ENCODE measurements around the gene LMO1.

The LMO1 gene

DNA sequence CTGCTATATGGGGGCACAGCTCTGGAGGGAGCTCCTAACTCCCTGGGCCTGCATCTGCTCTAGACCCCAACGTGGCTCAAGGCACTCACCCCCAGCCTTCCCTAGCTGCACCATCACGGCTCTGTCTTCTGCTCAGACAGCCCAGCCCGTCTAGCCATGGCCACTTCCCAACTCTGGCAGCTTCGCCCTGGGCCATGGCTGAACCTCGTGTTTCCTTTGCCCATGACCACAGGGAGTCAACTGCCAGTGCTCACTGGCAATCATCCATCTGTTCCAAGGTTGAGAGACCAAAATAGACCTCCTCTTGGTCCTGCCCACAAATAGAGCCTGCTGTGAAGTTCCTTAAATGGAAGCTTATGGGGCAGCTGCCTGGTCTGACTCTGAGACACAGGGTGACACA lies 5.4 kb downstream of the LMO1 start:
- Histone ChIP-seq H3K4me3 (ENCODE audit: insufficient read depth, low read depth, low read length, poor library complexity, severe bottlenecking) (no peak overlapping the region), H3K27me3 (replicated peaks; ENCODE audit: control insufficient read depth, insufficient read depth, low read length, poor library complexity, severe bottlenecking) (no peaks in the 10 kb centered on the region), H3K4me1 (ENCODE audit: control insufficient read depth, insufficient read depth, low read length, poor library complexity, severe bottlenecking) (peaks cover 3% of the 10 kb centered on the region), H3K27ac (ENCODE audit: insufficient read depth, low read length, poor library complexity, severe bottlenecking) (no peak overlapping the region), H3K9me3 (ENCODE audit: control insufficient read depth, low read length) (no peaks in the 10 kb centered on the region), H3K36me3 (ENCODE audit: control insufficient read depth, insufficient read depth, low read length) (no peaks in the 10 kb centered on the region)
- no peak for DNase-seq

DNA sequence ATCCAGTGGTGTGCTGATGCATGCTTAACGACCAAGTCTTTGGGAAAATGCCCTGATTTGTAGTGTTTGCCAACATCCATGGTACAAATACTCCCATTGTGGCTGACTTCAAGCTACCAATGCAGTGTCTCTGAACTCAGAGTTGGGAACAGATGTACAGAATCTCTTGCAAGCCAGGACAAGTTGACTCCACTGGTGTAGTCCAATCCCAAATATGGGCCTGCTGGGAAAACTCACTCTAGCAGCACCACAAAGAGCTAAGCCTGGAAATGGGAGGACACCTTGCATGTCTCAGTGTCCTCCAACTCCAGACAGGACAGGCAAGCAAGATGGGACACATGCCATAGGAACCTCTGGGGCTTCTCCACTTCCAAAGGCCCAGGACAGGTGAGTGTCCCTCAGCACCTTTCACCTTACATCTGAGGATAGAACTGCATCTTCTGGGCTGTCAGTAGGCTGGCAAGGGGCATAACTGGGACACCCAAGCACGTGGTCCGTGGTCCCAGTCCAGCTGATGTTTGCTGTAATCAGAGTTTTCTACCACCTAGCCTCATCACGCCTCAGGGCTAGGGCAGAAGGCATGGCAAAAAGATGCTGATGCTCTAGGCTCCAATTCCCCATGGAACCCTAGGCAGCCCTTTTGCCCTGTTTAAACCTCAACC lies 6.5 kb downstream of the LMO1 start:
- no peaks in the 10 kb centered on the region for H3K27me3 ChIP-seq (replicated peaks; ENCODE audit: control insufficient read depth, insufficient read depth, low read length, poor library complexity, severe bottlenecking)
- H3K9me3 ChIP-seq (ENCODE audit: control insufficient read depth, low read length): no peaks in the 10 kb centered on the region
- H3K4me1 ChIP-seq (ENCODE audit: control insufficient read depth, insufficient read depth, low read length, poor library complexity, severe bottlenecking): no peaks in the 10 kb centered on the region
- H3K4me3 ChIP-seq (ENCODE audit: insufficient read depth, low read depth, low read length, poor library complexity, severe bottlenecking): no peak overlapping the region
- H3K36me3 ChIP-seq (ENCODE audit: control insufficient read depth, insufficient read depth, low read length): no peaks in the 10 kb centered on the region
- no peak overlapping the region for H3K27ac ChIP-seq (ENCODE audit: insufficient read depth, low read length, poor library complexity, severe bottlenecking)
- DNase-seq: no peak

DNA sequence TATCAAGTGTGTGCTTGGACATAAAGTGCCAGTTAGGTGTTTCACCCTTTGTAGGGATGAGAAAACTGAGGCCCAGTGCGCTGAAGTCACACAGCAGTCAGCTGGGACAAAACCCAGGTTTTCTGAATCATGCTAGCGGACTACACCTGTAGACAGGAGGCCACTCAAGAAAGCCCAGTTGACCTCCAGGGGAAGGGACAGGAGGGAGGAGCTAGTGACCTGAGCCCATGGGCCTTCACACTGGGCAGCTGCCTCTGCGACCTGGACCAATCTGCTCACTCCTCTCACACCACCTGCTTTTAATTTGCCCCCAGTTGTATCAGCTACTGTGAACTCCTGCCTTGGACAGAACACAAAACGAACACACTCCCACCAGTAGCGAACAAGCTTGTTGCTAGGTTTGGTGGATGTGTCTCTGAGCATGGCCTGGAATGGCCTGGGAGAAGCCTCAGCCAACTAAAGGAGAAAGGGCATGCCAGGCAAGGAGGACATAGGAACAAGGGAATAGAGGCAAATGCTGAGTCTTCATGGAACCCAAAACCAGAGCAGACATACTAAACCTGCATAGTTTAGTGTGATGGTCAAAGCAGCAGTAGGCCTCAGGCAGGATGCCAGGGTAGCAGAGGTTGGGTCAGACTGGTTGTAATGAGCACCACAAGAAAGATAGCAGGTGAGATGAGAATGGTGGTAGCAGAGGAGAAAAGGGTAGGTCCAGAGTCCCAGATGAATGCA lies 7.2 kb downstream of the LMO1 start:
- no peak overlapping the region for H3K27ac ChIP-seq (ENCODE audit: insufficient read depth, low read length, poor library complexity, severe bottlenecking)
- no peaks in the 10 kb centered on the region for H3K36me3 ChIP-seq (ENCODE audit: control insufficient read depth, insufficient read depth, low read length)
- DNase-seq: no peak
- H3K9me3 ChIP-seq (ENCODE audit: control insufficient read depth, low read length): no peaks in the 10 kb centered on the region
- no peaks in the 10 kb centered on the region for H3K4me1 ChIP-seq (ENCODE audit: control insufficient read depth, insufficient read depth, low read length, poor library complexity, severe bottlenecking)
- no peak overlapping the region for H3K4me3 ChIP-seq (ENCODE audit: insufficient read depth, low read depth, low read length, poor library complexity, severe bottlenecking)
- no peaks in the 10 kb centered on the region for H3K27me3 ChIP-seq (replicated peaks; ENCODE audit: control insufficient read depth, insufficient read depth, low read length, poor library complexity, severe bottlenecking)

DNA sequence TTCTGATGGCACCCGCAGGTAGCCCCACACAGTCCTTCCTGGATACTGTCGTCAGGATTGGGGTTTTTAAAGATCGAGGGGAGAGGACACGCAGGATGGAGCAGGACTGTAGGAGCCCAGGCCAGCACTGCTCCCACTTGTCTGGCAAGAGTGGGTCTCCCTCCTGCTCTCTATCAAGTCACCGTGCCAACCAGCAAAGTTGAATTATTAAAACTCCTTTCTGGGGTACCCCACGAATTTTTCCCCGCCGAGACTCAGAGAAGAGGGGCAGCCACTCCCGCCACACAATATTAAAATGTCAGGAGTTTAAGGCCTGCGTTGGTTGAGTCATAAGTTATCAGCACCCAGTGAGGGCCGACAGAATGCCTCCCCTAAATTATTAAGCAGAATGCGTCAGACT lies 10.1 kb downstream of the LMO1 start:
- DNase-seq: no peak
- Histone ChIP-seq H3K36me3 (ENCODE audit: control insufficient read depth, insufficient read depth, low read length) (no peaks in the 10 kb centered on the region), H3K27ac (ENCODE audit: insufficient read depth, low read length, poor library complexity, severe bottlenecking) (no peak overlapping the region), H3K27me3 (replicated peaks; ENCODE audit: control insufficient read depth, insufficient read depth, low read length, poor library complexity, severe bottlenecking) (no peaks in the 10 kb centered on the region), H3K4me1 (ENCODE audit: control insufficient read depth, insufficient read depth, low read length, poor library complexity, severe bottlenecking) (no peaks in the 10 kb centered on the region), H3K9me3 (ENCODE audit: control insufficient read depth, low read length) (no peaks in the 10 kb centered on the region), H3K4me3 (ENCODE audit: insufficient read depth, low read depth, low read length, poor library complexity, severe bottlenecking) (no peak overlapping the region)

DNA sequence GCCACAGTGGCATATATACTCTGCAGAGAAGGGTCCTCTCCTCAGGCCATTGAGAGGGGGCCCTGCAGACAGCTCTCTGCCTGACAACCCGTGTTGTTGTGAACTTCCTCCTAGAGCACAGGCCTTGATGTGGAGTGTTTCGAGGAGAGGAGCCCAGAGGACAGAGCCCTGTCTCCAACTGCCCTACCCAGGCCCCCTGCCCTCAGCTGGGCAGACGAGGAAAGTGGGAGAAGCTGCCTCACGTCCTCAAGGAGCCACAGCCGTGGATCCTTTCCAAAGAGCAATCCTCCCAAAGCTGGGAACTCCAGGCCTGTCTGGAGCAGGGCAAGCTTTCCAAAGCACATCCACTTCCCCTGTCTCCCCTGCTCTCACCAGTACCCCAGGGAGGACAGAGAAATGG lies 10.7 kb downstream of the LMO1 start:
- Histone ChIP-seq H3K27me3 (replicated peaks; ENCODE audit: control insufficient read depth, insufficient read depth, low read length, poor library complexity, severe bottlenecking) (no peaks in the 10 kb centered on the region), H3K27ac (ENCODE audit: insufficient read depth, low read length, poor library complexity, severe bottlenecking) (no peak overlapping the region), H3K36me3 (ENCODE audit: control insufficient read depth, insufficient read depth, low read length) (no peaks in the 10 kb centered on the region), H3K4me3 (ENCODE audit: insufficient read depth, low read depth, low read length, poor library complexity, severe bottlenecking) (no peak overlapping the region), H3K4me1 (ENCODE audit: control insufficient read depth, insufficient read depth, low read length, poor library complexity, severe bottlenecking) (no peaks in the 10 kb centered on the region), H3K9me3 (ENCODE audit: control insufficient read depth, low read length) (no peaks in the 10 kb centered on the region)
- DNase-seq: no peak

DNA sequence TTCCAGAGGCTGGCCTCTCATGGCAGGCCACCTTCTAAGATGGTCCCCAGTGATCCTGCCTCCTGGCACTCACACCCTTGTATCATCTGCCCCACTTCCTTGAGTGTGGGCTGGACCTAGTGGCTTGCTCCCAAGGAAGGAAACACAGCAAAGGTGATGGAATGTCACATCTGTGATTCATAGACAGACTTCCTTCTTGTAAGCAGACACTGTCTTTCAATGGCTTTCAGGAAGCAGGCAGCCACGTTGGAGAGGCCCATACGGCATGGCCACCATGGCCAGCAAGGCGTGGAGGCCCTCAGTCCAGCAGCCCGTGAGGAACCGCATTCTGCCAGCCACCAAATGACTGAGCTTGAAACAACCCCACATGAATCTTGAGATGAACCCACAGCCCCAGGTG lies 11.3 kb downstream of the LMO1 start:
- H3K9me3 ChIP-seq (ENCODE audit: control insufficient read depth, low read length): no peaks in the 10 kb centered on the region
- no peaks in the 10 kb centered on the region for H3K4me1 ChIP-seq (ENCODE audit: control insufficient read depth, insufficient read depth, low read length, poor library complexity, severe bottlenecking)
- H3K27ac ChIP-seq (ENCODE audit: insufficient read depth, low read length, poor library complexity, severe bottlenecking): no peak overlapping the region
- H3K27me3 ChIP-seq (replicated peaks; ENCODE audit: control insufficient read depth, insufficient read depth, low read length, poor library complexity, severe bottlenecking): no peaks in the 10 kb centered on the region
- no peaks in the 10 kb centered on the region for H3K36me3 ChIP-seq (ENCODE audit: control insufficient read depth, insufficient read depth, low read length)
- no peak for DNase-seq
- H3K4me3 ChIP-seq (ENCODE audit: insufficient read depth, low read depth, low read length, poor library complexity, severe bottlenecking): no peak overlapping the region

DNA sequence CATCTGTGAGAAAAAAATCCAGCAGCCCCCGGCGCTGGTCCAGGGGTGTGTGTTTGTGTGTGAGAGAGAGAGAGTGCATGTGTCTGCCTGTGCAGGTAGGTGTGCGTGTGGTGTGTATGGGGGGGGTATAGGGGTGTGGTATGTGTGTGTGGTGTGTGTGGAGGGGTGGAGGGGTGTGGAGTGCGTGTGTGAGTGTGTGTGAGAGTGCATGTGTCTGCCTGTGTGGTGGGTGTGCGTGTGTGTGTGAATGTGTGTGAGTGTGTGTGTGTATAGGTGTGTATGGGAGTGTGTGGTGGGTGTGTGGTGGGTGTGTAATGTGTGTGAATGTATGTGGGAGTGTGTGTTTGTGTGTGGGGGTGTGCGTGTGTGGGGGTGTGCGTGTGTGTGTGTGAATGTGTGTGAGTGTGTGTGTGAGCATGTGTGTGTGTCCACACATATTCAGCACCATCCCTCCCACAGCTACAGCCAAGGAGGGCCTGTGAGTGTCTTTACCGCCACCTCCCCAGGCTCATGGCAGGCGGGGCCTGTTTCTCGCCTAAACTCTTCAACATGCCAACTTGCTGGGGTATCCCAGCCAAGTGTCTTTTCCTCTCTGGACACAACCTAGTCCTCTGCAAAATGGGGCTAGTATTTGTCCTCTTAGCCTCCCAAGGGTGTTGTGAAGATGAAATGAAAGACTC lies 11.9 kb downstream of the LMO1 start:
- Histone ChIP-seq H3K4me3 (ENCODE audit: insufficient read depth, low read depth, low read length, poor library complexity, severe bottlenecking) (no peak overlapping the region), H3K27ac (ENCODE audit: insufficient read depth, low read length, poor library complexity, severe bottlenecking) (no peak overlapping the region), H3K27me3 (replicated peaks; ENCODE audit: control insufficient read depth, insufficient read depth, low read length, poor library complexity, severe bottlenecking) (no peaks in the 10 kb centered on the region), H3K9me3 (ENCODE audit: control insufficient read depth, low read length) (no peaks in the 10 kb centered on the region), H3K36me3 (ENCODE audit: control insufficient read depth, insufficient read depth, low read length) (no peaks in the 10 kb centered on the region), H3K4me1 (ENCODE audit: control insufficient read depth, insufficient read depth, low read length, poor library complexity, severe bottlenecking) (no peaks in the 10 kb centered on the region)
- no peak for DNase-seq

DNA sequence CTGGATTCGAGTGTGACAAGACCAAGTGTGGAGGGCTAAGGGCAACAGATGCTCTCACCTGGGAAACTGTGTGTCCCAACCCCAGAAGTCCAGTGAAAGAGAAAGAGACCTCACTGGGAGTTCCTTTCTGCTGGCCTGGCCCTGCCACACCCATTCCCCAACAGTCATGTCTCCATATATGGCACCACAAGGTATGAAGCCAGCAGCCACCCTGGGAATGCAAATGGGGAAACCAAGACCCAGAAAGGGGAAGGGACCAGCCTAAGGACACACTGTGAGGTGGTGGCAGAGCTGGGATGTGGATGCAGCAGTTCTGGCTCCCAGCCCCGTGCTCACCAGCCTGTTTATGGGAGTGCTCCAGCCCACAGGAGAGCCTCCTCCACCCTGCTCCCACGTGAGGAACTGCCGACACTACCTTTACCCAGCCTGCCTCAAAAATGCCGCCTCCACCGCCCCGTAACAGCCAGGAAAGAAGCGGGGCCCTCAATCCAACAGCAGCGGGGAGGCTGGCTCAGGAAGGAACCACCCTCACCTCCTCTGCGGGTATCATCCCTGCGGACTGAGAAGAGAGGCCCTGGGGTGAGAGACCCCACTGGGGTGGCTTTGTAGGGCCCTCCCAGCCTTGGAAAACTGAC lies 12.6 kb downstream of the LMO1 start:
- no peak for DNase-seq
- no peaks in the 10 kb centered on the region for H3K4me1 ChIP-seq (ENCODE audit: control insufficient read depth, insufficient read depth, low read length, poor library complexity, severe bottlenecking)
- H3K36me3 ChIP-seq (ENCODE audit: control insufficient read depth, insufficient read depth, low read length): no peaks in the 10 kb centered on the region
- H3K4me3 ChIP-seq (ENCODE audit: insufficient read depth, low read depth, low read length, poor library complexity, severe bottlenecking): no peak overlapping the region
- H3K27me3 ChIP-seq (replicated peaks; ENCODE audit: control insufficient read depth, insufficient read depth, low read length, poor library complexity, severe bottlenecking): no peaks in the 10 kb centered on the region
- H3K27ac ChIP-seq (ENCODE audit: insufficient read depth, low read length, poor library complexity, severe bottlenecking): no peak overlapping the region
- H3K9me3 ChIP-seq (ENCODE audit: control insufficient read depth, low read length): no peaks in the 10 kb centered on the region

DNA sequence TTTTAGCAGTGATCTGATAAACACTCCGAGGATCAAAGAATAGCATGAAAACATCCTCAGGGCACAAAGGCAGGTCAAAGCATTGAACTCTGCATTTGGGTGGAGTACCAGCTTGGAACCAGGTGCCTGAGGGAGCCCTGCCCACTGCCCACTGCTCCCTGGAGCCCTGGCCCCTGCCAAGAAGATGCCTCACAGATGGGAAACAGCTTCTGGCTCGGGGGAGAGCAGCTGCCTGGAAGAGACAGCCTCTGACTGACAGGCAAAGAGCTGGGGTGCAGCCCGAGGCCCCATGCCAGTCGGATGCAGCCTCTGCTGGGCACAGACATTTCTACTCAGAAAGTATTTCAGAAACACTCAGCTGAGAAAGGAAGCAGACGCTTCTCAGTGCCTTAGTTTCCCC lies 13.2 kb downstream of the LMO1 start:
- H3K4me3 ChIP-seq (ENCODE audit: insufficient read depth, low read depth, low read length, poor library complexity, severe bottlenecking): no peak overlapping the region
- no peaks in the 10 kb centered on the region for H3K4me1 ChIP-seq (ENCODE audit: control insufficient read depth, insufficient read depth, low read length, poor library complexity, severe bottlenecking)
- H3K27ac ChIP-seq (ENCODE audit: insufficient read depth, low read length, poor library complexity, severe bottlenecking): no peak overlapping the region
- no peaks in the 10 kb centered on the region for H3K27me3 ChIP-seq (replicated peaks; ENCODE audit: control insufficient read depth, insufficient read depth, low read length, poor library complexity, severe bottlenecking)
- H3K36me3 ChIP-seq (ENCODE audit: control insufficient read depth, insufficient read depth, low read length): no peaks in the 10 kb centered on the region
- DNase-seq: no peak
- no peaks in the 10 kb centered on the region for H3K9me3 ChIP-seq (ENCODE audit: control insufficient read depth, low read length)

DNA sequence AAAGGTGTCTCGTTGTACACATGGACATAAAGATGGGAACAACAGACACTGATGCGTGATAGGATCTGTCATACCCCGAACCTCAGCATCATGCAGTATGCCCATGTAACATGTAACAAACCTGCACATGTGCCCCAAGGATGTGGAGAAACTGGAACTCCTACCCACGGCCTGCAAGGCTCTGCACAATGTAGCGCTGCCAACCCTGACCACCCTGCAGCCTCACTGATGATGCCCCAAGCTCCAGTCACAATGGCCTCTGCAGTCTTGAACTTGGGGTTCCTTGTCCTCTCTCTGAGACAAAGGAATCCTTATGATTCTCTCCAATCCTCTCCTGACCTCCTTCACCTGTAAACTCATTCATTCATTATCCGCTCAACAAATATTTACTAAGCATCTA lies 14.2 kb downstream of the LMO1 start:
- no peak for DNase-seq
- no peaks in the 10 kb centered on the region for H3K36me3 ChIP-seq (ENCODE audit: control insufficient read depth, insufficient read depth, low read length)
- no peak overlapping the region for H3K27ac ChIP-seq (ENCODE audit: insufficient read depth, low read length, poor library complexity, severe bottlenecking)
- no peaks in the 10 kb centered on the region for H3K9me3 ChIP-seq (ENCODE audit: control insufficient read depth, low read length)
- H3K27me3 ChIP-seq (replicated peaks; ENCODE audit: control insufficient read depth, insufficient read depth, low read length, poor library complexity, severe bottlenecking): no peaks in the 10 kb centered on the region
- H3K4me1 ChIP-seq (ENCODE audit: control insufficient read depth, insufficient read depth, low read length, poor library complexity, severe bottlenecking): no peaks in the 10 kb centered on the region
- H3K4me3 ChIP-seq (ENCODE audit: insufficient read depth, low read depth, low read length, poor library complexity, severe bottlenecking): no peak overlapping the region
